Measurements from ENCODE around the gene CELSR3.
A peak's percentile ranks its signal among the peaks of the same experiment; 100 is the strongest.

Gene CELSR3

DNA sequence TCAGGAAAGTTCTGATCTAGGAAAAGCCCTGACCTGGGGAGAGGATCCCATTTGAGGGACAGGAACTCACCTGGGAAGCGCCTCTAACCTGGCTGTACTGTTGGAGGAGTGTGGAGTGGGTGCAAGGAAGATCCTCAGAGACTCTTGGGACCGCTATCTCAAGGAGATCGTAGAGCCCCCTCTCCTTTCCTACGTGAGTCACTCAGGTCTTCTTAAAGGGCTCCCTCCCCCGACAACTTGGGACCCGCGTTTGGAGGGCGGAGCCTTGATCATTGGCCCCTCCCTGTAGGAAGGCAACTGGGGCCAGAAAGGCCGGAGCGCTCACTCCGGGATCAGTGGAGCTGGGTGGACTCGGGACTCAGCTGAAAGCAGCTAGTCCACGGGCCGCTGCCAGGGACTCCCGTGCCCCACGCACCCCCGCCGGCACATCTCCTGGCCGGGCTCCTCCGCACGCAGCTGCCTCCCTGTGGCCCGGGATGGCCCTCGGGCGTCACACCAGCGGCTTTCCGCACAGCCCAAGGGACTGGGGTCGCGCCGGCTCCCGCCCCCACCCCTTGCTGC is 27.9 kb downstream of the CELSR3 start:
- peak; percentile 75 for DNase-seq (ENCODE audit: low read depth, low spot score)

DNA sequence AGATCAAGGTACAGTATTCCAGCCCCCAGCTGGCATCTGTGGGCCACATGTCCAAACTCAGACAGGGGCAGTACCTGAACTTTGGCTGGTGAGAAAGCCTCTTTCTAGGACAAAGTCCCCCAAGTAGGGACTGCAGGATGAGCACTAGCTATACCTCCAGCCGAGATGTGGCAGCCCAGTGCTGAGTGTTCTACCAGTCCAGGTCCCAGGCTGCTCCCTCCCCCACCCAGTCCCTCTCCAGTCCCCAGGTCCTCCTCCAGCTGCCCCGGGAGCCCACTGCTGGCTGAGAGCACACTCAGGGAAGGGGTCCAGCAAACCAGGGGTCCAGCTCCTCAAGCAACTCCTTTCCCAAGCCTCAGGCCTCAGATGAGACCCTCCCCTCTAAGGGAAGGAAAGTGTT is 28.9 kb downstream of the CELSR3 start:
- DNase-seq (ENCODE audit: low read depth, low spot score): no peak

DNA sequence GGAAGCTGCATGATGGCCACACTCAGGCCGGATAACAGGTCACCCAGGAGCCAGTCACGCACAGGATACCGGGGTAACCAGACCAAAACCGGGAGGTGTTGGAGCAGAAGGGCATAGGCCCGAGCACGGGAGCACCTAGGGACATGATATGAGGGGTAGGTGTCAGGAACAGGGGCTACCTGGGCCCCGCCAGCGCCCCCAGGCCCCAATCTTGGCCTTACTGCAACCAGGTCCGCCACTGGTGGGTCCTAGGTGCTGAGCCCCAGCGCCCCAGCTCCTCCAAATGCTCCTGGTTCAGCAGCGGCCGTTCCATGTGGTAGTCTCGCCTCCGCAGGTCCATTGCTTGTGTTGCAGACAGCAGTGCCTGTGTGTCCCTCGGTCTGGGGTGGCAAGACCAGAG is 29.4 kb downstream of the CELSR3 start:
- no peak for DNase-seq (ENCODE audit: low read depth, low spot score)

GRCh38 chr3:48631516-48632448 is 30.9 kb downstream of the CELSR3 start:
- no peak for DNase-seq (ENCODE audit: low read depth, low spot score)

DNA sequence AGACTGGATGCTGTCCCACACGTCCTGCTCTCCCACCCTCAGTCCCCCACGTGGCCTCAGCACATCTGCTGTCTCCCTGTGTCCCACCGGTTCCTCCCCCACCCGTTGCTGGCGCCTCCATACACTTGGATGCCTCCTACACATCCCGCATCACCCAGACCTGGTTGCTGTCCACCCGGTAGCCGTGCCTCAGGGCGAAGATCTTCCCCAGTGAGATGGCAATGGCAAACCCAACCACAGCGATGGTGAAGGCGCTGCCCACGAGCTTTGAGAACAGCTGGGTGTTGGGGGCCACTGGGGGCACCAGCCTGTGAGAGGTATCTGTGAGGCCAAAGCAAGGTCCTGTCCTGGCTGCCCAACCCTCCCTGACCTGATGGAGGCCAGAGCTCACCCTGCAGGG is 31.9 kb downstream of the CELSR3 start:
- DNase-seq (ENCODE audit: low read depth, low spot score): no peak

DNA sequence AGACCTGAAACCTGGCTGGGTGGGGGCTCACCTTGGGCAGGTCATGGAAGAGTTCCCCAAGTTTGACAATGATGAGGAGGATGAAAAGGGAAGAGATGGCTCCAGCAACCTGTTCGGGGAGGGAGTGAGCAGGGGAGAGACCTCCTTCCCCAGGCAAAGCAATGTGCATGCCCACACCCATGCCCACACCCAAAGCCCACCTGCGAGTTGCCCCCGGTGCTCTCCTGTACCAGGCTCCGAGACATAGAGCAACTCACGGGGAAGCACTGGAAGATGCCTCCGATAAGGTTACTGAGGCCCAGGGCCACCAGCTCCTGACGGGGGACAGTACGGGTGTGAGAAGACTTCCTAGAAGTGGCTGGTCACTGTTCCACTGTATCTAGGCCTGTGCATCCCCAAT is 32.3 kb downstream of the CELSR3 start:
- DNase-seq (ENCODE audit: low read depth, low spot score): no peak

- no peak for DNase-seq (ENCODE audit: low read depth, low spot score)
Observed at GRCh38 chr3:48629894-48630293, 32.8 kb downstream of the CELSR3 start.

DNA sequence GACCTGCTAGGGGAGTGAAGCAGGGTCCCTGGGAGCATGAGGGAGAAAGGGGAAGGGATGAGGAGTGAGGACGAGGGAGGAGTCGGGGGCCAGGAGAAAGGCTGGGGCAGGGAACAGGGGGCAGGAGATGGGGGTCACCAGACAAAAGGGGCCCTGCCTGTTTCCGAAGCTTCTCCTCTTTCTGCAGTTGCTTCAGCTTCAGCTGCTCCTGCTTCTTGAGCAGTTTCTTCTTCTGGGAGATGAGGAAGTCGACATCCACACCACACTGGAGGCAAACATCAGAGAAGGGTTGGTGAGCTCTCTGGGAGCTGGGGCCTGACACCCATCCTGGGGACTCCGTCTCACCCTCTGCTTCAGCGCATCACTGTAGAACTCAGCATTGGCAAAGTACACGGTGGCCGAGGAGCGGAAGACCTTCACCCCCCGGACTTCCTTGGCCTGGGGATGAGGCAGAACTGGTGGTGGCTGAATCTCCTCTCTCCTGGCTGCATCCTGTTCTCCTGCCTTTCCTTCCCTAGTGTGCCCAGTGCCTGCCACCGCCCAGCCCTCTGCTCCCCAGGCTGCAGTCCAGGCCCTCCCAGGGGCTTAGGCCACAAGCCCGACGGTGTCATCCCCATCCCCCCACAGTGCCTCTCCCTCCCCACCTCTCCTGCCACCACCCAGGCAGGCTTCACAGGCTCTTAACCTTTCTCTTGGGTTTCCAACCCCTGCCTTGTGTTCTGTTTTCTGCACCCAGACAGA is 34.2 kb downstream of the CELSR3 start:
- no peak for DNase-seq (ENCODE audit: low read depth, low spot score)

DNA sequence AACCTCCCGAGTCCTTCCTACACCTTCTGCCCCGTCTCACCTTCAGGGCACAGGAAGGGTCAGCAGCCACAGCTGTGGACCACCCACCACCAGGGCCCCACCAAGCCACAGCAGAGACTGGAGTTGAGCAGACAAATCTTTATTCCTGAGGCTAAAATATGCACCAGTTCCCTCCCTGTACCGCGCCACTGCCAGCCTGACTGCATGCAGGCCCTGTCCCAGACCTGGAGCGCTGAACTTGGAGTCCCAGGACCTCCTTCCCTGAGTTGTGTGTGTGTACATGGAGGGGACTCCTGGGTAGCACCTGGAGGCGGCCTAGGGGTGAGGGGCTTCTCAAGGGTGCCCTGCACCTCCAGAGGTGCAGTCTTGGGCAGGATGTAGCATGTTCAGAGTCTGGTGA is 37.1 kb downstream of the CELSR3 start:
- no peak for DNase-seq (ENCODE audit: low read depth, low spot score)

DNA sequence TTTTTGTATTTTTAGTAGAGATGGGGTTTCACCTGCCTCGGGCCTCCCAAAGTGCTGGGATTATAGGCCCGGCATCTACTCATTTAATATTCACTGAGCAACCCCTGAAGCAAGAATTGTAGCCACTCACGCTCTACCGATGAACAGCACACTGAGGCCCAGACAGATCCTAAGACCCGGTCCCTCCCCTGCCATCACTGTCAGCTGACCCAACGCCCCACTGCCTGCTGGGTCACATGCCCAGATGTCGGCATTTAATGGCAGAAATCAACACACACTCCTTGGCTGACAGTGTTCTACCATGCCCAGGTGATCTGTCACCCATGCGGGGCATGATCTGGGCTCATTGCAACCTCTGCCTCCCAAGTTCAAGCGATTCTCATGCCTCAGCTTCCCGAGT is 37.9 kb downstream of the CELSR3 start:
- DNase-seq (ENCODE audit: low read depth, low spot score): no peak

- no peak for DNase-seq (ENCODE audit: low read depth, low spot score)
Observed at GRCh38 chr3:48623851-48624547, 38.7 kb downstream of the CELSR3 start.

- DNase-seq (ENCODE audit: low read depth, low spot score): no peak
Observed at GRCh38 chr3:48621461-48621869, 41.2 kb downstream of the CELSR3 start, which contains the start of gene TMEM89. Gene TMEM89 (minus strand): TSS chr3:48621769. CDS start chr3:48621756, 13 bp downstream.

GRCh38 chr3:48619541-48620524 is 42.9 kb downstream of the CELSR3 start:
- no peak for DNase-seq (ENCODE audit: low read depth, low spot score)

- DNase-seq (ENCODE audit: low read depth, low spot score): no peak
Observed at GRCh38 chr3:48617559-48617958, 45.1 kb downstream of the CELSR3 start.

GRCh38 chr3:48614044-48614443 is 48.6 kb downstream of the CELSR3 start:
- no peak for DNase-seq (ENCODE audit: low read depth, low spot score)

- DNase-seq (ENCODE audit: low read depth, low spot score): no peak
Observed at GRCh38 chr3:48612309-48612708, 50.4 kb downstream of the CELSR3 start.

GRCh38 chr3:48609088-48610005 is 53.3 kb downstream of the CELSR3 start, which contains the start of gene UQCRC1:
Gene UQCRC1 (minus strand): TSS chr3:48609646. CDS start chr3:48609620, 26 bp downstream.
- DNase-seq (ENCODE audit: low read depth, low spot score): peak; percentile 98

DNA sequence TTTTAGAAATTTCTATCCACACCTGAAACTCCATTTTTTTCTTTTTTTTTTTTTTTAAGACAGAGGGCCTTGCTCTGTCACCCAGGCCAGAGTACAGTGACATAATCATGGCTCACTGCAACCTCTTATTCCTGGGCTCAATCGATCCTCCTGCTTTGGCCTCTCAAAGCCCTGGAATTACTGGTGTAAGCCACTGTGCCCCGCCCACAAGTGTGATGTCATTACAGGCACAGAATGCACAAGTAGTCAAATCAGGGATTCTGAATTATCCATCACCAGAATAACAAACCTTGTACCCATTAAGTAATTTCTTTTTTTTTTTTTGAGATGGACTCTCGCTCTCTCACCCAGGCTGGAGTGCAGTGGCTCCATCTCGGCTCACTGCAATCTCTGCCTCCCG is 55.2 kb downstream of the CELSR3 start:
- DNase-seq (ENCODE audit: low read depth, low spot score): no peak

DNA sequence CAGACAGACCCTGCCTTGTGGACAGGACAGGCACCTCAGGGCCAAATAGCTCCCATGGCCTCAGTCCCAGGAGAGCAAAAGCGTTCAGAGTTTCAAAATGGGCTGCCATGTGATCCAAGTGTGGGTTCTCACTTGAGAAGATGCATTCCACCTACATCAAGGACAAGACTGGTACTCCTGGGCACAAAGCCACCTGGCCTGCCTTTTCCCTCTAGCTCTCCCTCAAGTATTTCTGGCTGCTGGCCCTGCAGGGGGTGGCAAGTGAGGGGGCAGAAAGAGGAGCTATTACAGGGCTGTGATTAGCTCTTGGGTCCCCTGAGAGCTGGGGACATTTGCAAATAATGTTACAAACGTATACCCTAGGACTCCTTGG is 61.1 kb downstream of the CELSR3 start:
- DNase-seq (ENCODE audit: low read depth, low spot score): peak; percentile 18

All from astrocyte of the hippocampus (primary cell).